HG03558 (cell line): ENCODE data around the gene UNC45A.

Source experiments
- ATAC-seq: cut with Tn5 transposase; IDR thresholded peaks from one replicate; pipeline ENCODE4 v1.9.1; 2021; ENCODE audit warnings: moderate number of reproducible peaks; ENCODE audit not compliant: unreplicated experiment; ENCODE audit errors: extremely low read depth

UNC45A gene

DNA sequence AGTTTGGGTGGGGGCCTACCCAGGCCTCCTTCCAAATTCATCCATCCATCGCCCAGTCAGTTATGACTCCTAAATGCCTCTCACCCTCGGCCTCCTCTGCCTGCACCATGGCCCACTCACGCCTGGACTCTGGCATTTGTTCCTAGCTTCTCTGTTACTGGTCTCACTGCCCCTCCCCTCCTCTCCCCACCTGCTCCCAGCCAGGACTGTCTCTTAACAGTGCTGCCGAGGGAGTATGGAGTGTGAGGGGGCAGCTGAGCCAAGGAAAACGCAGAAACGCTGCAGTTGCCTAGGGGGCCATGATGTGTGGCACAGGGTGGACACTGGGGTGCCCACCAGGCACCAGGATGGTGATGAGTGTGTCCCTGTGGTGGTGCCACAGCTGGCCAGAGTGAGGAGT lies 22.7 kb downstream of the UNC45A start:
- no peak for ATAC-seq

DNA sequence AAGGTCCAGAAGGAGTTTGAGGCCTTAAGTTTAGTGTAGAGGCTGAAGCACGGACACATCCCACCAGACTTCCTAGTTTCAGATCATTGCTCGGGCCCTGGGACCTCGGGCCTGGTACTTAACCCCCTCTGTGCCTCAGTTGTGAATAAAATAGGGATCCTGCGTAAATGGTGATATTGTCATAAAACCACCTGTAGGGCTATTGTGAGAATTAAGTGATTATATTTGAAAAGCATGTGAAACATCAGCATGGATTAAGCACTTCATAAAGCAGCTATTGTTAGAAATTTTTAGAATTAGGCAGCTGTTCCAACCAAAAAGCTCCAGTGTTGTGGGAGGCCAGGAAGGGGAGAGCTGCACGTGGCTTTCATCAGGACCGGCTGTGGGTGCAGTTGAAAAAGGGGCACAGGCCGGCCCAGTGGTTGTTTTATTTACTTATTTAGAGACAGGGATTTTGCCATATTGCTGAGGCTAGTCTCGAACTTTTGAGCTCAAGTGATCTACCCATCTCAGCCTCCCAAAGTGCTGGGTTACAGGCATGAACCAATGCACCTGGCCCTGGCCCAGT lies 24.0 kb downstream of the UNC45A start:
- ATAC-seq, result no peak

DNA sequence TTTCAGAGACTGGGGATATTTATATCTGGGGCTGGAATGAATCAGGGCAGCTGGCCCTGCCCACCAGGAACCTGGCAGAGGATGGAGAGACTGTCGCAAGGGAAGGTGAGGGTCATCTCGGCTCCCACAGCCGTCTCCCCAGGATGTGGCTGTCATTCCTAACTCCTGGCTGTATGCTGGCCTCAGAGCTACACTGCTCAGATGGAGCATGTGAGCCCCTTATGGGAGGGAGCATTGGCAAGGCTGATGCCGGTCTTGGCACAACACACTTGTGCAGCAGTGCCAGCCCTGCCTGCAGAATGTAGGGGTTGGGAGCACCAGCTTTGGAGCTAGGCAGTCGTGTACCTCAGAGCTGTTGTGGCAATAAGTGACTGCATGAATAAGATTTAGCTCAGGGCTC lies 24.8 kb downstream of the UNC45A start:
- ATAC-seq, result no peak

DNA sequence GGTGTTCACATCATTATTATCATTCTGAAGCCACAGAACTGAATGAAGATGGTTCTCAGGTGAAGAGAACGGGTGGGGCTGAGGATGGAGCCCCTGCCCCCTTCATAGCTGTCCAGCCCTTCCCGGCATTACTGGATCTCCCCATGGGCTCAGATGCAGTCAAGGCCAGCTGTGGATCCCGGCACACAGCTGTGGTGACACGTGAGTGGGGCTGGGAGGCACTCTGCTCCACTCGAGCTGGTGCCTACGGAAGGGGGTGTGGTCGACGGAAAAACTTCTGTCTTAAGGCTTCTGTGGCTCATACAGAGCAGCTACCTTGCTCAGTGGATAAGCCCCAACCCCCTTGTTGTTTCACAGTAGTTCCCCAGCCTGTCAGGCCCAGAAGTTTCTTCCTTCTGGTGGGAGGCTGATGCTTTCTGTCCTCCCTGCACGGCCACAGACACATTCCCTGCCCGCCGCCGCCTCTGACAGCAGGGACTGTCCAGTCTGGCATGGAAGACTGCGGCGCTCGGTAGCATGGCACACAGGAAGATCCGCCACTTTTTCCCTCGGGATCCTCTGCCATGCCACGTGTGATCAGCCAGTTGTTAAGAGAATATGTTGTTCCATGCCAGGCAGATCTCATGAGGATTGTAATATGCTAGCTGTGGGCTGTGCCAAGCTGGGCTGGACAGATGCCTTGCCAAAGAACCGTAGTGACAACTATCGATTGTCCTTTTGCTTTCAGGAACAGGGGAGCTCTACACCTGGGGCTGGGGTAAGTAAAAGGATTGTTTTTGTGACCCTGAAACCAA lies 25.4 kb downstream of the UNC45A start:
- ATAC-seq, result no peak

DNA sequence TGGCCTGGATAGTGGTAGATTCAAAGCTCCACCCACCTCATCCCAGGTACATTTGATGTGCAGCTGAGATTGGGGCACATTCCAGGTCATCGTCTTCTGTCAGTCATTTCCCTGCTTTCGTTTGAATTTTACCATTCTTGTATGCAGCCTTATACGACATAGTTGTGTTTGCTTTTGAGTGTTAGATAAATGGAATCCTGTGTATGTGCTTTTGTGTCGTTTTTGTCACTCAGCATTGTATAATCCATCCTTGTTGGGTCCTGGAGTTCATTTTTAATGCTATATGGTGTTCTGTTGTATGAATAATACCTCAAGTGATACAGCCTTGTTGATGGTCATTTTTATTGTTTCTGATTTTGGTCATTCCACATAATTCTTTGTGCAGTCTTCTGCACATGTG lies 26.9 kb downstream of the UNC45A start:
- ATAC-seq, result no peak

DNA sequence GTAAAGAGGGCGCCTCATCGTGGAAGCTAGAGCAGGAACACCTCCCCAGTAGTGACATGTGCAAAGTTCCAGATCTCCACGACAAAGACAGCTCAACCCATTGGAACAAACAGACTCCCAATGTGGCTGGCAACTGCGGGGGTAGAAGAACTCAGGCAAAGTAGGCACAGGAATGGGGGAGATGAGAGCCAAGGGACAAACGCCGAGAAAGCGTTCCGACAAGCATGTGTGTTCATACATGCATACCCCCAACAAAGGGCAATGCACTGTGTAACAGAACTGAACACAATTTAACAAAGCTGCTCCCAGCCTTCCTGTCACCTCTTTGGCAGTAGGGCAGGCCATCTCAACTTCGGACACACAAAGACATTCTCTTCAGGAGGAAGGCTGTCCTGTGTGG lies 31.2 kb downstream of the UNC45A start:
- ATAC-seq, result no peak

DNA sequence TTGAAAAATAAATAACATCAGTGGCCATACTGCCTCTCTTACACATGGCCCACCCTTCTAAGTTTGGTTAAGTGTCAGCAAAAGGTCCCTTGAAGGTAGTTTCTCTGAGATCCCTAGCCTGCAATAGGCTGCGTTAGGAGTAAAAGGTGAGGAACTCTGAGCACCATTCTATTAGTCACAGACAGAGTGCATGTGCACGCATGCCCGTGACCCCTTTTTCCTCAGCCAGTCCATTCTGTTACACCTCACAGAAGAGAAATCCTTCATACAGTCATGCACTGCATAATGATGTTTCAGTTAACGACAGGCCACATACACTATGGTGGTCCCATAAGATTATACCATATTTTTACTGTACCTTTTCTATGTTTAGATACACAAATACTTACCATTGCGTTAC lies 32.1 kb downstream of the UNC45A start:
- no peak for ATAC-seq

DNA sequence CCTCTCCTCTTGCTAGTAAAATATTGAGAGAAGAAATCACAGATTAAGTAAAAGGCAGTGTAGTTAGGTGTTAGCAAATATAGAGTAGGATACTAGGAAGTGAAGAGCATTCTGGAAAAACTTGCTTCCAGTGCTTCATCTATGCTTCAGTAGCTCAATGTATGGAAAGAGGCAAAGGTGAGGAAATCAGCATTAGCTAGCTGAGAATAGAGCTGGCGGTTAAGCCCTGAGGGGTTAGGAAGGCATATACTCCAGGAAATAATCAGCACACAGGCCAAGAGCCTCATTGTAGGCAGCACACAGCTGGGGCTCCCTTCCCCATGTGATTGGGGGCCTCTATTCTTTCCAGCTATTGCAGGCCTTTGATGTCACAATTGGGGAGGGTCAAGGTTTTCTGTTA lies 33.3 kb downstream of the UNC45A start:
- ATAC-seq, result no peak

DNA sequence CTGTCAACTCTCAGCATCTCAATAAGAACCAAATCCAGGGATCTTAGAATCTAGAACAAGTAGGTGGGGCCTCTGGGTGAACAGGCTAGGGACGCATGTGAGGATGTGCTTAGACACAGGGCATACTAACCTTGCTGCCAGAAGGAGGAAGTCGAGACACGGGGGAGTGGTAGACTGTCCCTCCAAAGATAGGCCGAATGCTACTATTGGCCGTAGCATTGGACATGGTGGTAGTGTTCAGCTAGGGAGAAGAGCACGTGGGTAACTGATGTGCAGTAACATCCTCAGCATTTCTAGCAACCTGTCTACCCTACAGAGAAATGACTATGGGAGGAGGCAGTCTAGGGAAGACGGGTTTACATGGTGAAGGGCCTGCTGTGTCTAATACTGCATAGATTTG lies 35.2 kb downstream of the UNC45A start:
- ATAC-seq, result no peak

DNA sequence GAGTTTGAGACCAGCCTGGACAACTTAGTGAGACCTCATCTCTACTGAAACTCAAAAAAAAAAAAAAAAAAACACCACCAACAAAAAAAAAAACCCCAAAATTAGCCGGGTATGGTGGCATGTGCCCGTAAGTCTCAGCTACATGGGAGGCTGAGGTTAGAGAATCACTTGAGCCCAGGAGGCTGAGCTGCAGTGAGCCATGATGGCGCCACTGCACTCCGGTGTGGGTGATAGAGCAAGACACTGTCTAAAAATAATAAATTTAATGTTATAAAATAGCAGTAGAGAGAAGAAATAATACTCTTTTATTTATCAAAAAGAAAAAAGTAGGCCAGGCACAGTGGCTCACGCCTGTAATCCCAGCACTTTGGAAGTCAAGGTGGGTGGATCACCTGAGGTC lies 37.0 kb downstream of the UNC45A start:
- ATAC-seq, result no peak

DNA sequence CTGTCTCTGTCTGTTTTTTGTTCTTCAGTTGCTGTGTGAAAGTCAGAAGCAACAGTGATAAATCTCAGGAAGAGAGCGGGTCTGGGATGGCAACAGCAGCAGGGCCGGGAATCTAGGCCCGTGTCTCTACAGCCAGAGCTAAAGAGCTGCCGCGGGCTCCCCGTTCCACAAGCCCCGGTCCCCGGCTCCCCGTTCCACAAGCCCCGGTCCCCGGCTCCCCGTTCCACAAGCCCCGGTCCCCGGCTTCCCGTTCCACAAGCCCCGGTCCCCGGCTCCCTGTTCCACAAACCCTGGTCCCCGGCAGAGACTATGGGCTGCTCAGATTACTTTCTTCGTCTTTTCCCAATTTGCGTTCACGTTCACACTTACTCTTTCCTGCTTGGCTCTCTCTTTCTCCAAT lies 39.1 kb downstream of the UNC45A start:
- no peak for ATAC-seq

DNA sequence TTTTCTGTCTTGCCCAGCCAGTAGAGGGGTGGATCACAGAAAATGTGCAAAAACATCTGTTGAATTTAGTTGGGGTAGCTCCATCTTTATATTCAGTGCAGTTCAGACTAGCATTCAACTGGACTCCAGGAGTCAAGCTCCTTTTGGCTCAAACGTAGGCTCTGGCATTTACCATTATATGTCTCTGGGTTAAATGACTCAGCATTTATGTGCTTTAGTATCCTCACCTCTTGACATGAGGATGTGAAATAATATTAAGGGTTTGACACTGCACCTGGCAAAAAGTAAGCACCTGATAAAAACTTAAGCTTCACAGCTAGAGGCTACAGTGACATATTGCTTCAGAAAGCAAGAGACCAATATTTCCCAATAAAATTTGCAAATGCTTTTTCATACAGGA lies 44.5 kb downstream of the UNC45A start:
- ATAC-seq, result no peak

DNA sequence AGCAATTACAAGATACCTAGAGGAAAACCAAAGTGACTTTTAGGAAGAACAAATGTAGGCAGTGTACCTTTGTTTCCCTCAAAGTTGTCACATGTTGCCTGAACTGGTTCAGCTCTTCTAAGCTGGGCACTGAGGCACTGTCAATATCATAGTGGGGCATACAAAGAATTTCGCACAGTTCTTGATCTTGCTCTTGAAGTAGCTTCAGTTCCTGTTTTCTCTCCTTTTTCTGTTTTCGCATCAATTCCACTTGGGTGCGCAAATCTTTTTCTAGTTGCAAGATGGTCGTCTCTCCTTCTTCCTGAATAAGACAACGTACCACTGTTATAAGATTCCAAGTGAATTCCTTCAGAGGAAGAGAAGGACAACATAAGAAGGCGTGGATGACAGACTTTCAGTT lies 46.6 kb downstream of the UNC45A start:
- peak; percentile 48 for ATAC-seq

DNA sequence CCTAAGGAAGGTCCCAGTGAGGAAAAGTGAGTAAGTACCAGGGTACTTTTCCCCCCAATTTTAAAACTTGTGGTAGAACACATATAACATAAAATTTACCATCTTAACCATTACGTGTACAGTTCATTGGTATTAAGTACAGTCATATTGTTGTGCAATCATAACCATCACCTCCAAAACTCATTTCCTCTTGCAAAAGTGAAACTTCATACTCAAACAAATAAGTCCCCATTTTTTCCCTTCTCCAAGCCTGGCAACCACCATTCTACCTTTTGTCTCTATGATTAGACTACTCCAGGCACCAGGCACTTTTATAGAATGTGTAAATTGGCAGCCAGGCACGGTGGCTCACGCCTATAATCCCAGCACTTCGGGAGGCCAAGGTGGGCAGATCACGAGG lies 47.0 kb downstream of the UNC45A start:
- ATAC-seq, result peak; percentile 17

DNA sequence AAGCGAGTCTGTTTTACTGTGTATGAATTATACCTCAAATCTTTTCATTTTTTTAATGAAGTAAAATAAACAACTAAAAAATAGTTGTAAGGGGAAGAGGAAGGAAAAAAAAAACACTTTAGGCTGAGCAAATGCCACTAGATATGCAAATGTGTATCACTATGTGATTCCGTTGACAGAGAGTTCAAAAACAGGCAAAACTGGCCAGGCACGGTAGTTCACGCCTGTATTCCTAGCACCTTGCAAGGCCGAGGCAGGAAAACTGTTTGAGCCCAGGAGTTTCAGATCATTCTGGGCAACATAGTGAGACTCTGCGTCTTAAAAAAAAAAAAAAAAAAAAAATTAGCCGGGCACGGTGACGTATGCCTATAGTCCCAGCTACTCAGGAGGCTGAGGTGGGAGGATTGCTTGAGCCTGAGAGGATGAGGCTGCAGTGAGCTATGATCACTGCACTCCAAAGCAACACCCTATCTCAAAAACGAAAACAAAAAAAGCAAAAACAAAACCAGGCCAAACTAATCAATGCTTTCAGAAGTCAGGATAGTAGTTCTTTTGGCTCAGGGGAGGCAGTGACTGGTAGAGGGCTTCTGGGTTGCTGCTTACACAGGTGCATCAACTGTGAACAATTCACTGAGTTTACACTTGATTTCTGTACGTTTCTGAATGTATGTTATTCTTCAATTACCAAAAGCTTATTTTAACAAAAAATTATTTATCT lies 51.9 kb downstream of the UNC45A start:
- ATAC-seq, result peak; percentile 38

DNA sequence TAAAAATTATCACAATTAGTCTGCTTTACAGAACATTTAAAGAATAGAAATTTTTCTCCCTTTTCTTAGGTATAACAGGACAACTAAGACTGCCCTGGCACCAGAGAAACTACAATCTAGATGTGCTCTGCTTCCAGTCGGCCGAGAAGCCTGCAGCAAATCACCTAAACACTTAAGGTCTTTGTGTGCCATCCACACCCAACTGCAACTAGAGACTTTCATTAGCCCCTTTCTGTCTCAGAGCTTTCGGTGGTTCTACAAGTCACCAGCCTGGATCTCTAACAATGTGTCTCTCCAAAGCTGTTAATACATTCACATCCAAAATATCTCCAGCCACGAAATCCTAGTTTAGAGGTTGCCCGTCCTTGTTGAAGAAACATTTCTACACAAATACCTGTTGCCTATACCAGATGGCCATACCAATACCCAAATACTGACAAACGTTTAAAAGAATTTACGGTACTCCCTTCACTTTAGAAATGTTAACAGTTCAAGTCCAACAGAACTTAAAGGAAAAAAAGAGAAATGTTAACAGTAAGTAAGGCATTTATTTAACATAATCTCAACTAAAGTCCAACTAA lies 52.6 kb downstream of the UNC45A start:
- no peak for ATAC-seq

DNA sequence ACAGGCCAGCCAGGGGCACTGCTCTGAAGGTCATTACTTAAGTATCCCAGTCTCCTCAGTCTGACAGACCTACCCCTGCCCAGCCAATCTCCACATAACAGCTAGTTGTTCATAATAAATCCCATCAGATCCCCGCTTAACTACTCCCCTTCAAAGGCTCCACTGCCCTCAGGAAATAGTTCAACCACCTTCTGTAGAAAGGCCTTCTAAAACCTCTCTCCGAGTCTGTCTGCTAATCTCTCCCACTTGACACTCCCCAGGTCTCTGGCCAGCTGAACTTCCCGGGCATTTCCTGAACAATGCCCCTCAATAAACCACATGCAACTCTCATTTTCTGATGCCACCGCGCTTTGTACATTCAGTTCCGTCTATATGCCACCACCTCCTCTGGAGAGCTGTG lies 53.2 kb downstream of the UNC45A start:
- ATAC-seq, result no peak

DNA sequence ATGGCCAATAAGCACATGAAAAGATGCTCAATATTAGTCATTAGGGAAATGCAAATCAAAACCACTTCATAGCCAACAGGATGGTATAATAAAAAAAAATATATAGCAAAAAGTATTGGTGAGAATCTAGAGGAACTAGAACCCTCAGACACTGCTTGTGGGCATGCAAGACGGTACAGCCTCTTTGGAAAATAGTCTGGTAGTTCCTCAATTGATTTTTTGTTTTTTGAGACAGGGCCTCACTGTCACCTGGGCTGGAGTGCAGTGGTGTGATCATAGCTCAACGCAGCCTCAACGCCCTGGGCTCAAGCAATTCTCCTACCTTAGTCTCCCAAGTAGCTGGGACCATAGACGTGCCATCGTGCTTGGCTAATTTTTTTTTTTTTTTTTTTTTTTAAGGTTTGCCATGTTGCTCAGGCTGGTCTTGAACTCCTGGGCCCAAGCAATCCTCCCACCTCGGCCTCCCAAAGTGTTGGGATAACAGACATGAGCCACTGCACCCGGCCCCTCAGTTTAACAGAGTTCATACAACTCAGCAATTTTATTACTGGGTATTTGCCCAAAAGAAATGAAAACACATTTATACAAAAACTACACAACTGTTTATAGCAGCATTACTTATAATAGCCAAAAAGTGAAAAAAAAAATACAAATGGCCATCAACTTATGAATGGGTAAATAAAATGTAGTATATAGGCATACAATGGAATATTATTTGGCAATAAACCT lies 54.1 kb downstream of the UNC45A start:
- ATAC-seq, result no peak

DNA sequence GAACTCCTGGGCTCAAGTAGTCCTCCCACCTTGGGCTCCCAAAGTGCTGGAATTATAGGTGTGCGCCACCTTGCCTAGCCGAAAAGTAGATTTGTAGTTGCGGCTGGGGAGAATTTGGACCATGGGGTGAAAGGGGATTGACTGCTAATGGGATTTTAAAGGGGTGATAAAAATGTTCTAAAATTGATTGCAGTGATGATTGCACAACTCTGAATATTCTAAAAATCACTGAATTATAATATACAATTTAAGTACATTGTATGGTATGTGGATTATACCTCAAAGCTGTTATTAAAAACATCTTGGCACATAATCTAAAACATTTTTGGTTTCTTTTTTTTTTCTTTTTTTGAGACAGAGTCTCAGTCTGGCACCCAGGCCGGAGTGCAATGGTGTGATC lies 55.4 kb downstream of the UNC45A start:
- no peak for ATAC-seq

DNA sequence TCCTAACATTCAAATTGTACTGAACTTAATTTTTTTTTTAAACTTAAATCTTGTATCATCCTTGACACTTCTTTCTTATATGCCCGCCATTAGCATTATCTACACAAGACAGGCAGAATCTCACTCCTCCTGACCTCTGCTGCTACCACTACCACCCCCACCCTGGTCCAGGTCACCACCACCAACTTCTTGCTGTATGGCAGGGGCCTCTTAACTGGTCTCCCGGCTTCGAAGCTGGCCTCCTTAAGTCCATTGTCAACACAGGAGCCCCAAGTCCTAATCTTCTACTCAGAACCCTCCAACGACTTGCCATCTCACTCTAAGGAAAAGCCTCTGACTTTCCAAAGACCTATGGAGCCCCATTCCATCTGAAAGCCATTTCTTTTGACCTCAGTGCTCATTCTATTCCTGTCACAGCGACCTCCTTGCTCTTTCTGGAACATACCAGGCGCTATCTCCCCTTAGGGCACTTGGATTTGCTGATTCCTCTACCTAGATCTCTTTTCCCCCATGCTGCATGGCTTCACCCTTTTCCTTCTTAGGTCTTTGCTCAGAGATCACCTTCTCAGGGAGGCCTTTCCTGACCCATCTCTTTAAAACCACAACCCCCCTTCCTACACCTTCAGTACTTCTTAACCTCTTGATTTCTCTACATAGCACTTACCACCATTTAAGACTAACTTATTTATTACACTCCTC lies 56.7 kb downstream of the UNC45A start:
- no peak for ATAC-seq
